GM12878 (cell line): ENCODE measurements around the gene FRMD5.

Source experiments
- CREB1 ChIP-seq: IDR thresholded peaks from 2 replicates; pipeline ENCODE4 v1.6.1; 2012; ENCODE audit warnings: low read depth, mild to moderate bottlenecking, inconsistent platforms
- KDM1A ChIP-seq: fragments of 200-600 bp; sonication (generic); IDR thresholded peaks from 2 replicates; pipeline ENCODE4 v1.6.1; 2016; ENCODE audit warnings: borderline replicate concordance
- SREBF1 ChIP-seq: IDR thresholded peaks from 2 replicates; pipeline ENCODE4 v1.6.1; 2012; ENCODE audit warnings: mild to moderate bottlenecking, low read length
- USF2 ChIP-seq: IDR thresholded peaks from 2 replicates; pipeline ENCODE4 v1.6.1; 2011; ENCODE audit warnings: low read depth, low read length, improper control_type of control experiment, borderline replicate concordance
- ZSCAN29 ChIP-seq: fragments of 450-650 bp; IDR thresholded peaks from 2 replicates; pipeline ENCODE4 v1.6.1; 2017; ENCODE audit warnings: mild to moderate bottlenecking, moderate library complexity
- TF ChIP-seq, protein P1 (sequence below), 3 experiments: IDR thresholded peaks in 2 of 3; conservative IDR thresholded peaks in 1 of 3; 2 replicates each; pipeline ENCODE4 v1.5.1; 2011; ENCODE audit warnings: low read depth in 3 of 3, low read length in 3 of 3, mild to moderate bottlenecking in 3 of 3, control low read depth in 2 of 3, moderate library complexity in 2 of 3, inconsistent platforms in 1 of 3, mixed read lengths in 1 of 3; ENCODE audit not compliant: control insufficient read depth in 2 of 3, insufficient read depth in 1 of 3; ENCODE audit errors: extremely low read depth in 1 of 3

DNA sequence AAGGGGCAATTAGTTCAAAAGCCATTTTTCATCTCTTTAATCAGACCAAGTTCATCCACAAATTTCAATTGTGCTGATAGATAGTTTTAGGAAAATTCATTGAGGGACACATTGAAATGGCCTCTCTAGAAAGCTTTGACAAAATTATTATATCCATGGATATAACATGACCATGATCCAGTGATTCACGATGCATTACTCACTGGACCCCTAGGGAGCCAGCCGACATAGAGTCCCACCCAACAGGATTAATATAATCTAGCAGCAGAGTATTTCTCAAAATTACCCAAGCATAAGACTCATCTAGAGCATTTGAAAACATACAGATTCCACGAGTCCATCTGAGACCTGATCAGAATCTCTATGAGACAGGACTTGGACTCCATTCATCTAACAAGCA is 100.3 kb downstream of the FRMD5 start:
- TF ChIP-seq CREB1 (no peak), SREBF1 (no peak), ZSCAN29 (no peak), USF2 (no peak), KDM1A (no peak)
- TF ChIP-seq, protein P1, sequence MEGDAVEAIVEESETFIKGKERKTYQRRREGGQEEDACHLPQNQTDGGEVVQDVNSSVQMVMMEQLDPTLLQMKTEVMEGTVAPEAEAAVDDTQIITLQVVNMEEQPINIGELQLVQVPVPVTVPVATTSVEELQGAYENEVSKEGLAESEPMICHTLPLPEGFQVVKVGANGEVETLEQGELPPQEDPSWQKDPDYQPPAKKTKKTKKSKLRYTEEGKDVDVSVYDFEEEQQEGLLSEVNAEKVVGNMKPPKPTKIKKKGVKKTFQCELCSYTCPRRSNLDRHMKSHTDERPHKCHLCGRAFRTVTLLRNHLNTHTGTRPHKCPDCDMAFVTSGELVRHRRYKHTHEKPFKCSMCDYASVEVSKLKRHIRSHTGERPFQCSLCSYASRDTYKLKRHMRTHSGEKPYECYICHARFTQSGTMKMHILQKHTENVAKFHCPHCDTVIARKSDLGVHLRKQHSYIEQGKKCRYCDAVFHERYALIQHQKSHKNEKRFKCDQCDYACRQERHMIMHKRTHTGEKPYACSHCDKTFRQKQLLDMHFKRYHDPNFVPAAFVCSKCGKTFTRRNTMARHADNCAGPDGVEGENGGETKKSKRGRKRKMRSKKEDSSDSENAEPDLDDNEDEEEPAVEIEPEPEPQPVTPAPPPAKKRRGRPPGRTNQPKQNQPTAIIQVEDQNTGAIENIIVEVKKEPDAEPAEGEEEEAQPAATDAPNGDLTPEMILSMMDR (IDR thresholded peaks at IDR 0.05 in 2 of 3, conservative IDR thresholded peaks at IDR 0.05 in 1 of 3; ENCODE audit: control insufficient read depth in 2 of 3, extremely low read depth in 1 of 3, insufficient read depth in 1 of 3, low read depth in 3 of 3, low read length in 3 of 3), result no peak
